T-cell (primary cell): ENCODE results near the gene CCIN. TPM values are rescaled to one million over a fixed set of nuclear protein-coding genes. Genes with fewer than 3 reads are reported as not detected.

ENCODE experiments used
- ATAC-seq, 4 experiments: fragments of 200-7000 bp in 3 of 4; fragments of 150-1000 bp in 1 of 4; cut with Tn5 transposase; replicated peaks in 1 of 4; 1 replicate in 3 of 4; 2 replicates in 1 of 4; pipeline ENCODE4 v1.10.0; 2021; ENCODE audit warnings: moderate library complexity in 3 of 4, mild to moderate bottlenecking in 2 of 4, moderate number of reproducible peaks in 1 of 4
- CTCF ChIA-PET, 2 donors: fragments of 300-600 bp; sonication (Branson Sonifier 250); formaldehyde crosslinking; loops; one replicate each; lab custom pipeline; 2022; ENCODE audit warnings: antibody characterized with exemption in 2 of 2; lab: Charles Lee
- POLR2A ChIA-PET, 2 donors: fragments of 300-600 bp; sonication (Branson Sonifier 250); formaldehyde crosslinking; loops; one replicate each; lab custom pipeline; 2022; ENCODE audit warnings: antibody characterized with exemption in 2 of 2; lab: Charles Lee
- DNase-seq, 35 experiments: peaks; one replicate each; pipeline versions ENCODE4 v3.0.0 to v3.0.0-alpha.2; 2013 to 2023
- H3K27ac ChIP-seq: one replicate; pipeline ENCODE4 v1.5.1; 2013; ENCODE audit warnings: low read length
- H3K27me3 ChIP-seq, 2 experiments: replicated peaks in 1 of 2; 1 replicate in 1 of 2; 2 replicates in 1 of 2; pipeline versions ENCODE4 v1.6.1 to v1.7.0; 2013; ENCODE audit warnings: low read length in 1 of 2, mixed read lengths in 1 of 2; ENCODE audit not compliant: control insufficient read depth in 2 of 2, insufficient read depth in 2 of 2; ENCODE audit errors: extremely low read depth in 1 of 2
- H3K36me3 ChIP-seq, 2 donors: 1 replicate in 1 of 2; 2 replicates in 1 of 2; pipeline versions ENCODE4 v1.6.1 to v1.7.0; 2013; ENCODE audit warnings: low read length in 1 of 2; ENCODE audit not compliant: control insufficient read depth in 2 of 2, insufficient read depth in 1 of 2; ENCODE audit errors: extremely low read depth in 1 of 2
- H3K4me1 ChIP-seq, 2 experiments: 1 replicate in 1 of 2; 2 replicates in 1 of 2; pipeline versions ENCODE4 v1.6.1 to v1.7.0; 2013; ENCODE audit warnings: low read length in 2 of 2, mixed read lengths in 1 of 2; ENCODE audit not compliant: insufficient read depth in 2 of 2, control insufficient read depth in 1 of 2; ENCODE audit errors: extremely low read depth in 1 of 2
- H3K4me3 ChIP-seq, 2 donors: 1 replicate in 1 of 2; 2 replicates in 1 of 2; pipeline versions ENCODE4 v1.5.1 to v1.7.0; 2013; ENCODE audit warnings: mild to moderate bottlenecking in 2 of 2, low read length in 1 of 2, moderate library complexity in 1 of 2; ENCODE audit not compliant: control insufficient read depth in 1 of 2; ENCODE audit errors: extremely low read depth in 1 of 2
- H3K9me3 ChIP-seq: 2 replicates; pipeline ENCODE4 v1.7.0; 2013
- H3K27ac Mint-ChIP-seq, 2 donors: one replicate each; pipeline ENCODE4 v1.8.0; 2020 to 2021; ENCODE audit warnings: mild to moderate bottlenecking in 2 of 2, mixed read lengths in 2 of 2
- H3K27me3 Mint-ChIP-seq, 2 donors: one replicate each; pipeline ENCODE4 v1.8.0; 2021 to 2022; ENCODE audit warnings: mixed read lengths in 2 of 2
- H3K36me3 Mint-ChIP-seq: one replicate; pipeline ENCODE4 v1.8.0; 2021; ENCODE audit warnings: mixed read lengths
- H3K4me1 Mint-ChIP-seq, 3 donors: one replicate each; pipeline ENCODE4 v1.8.0; 2020 to 2022; ENCODE audit warnings: mixed read lengths in 3 of 3, mild to moderate bottlenecking in 1 of 3
- H3K4me3 Mint-ChIP-seq, 3 donors: one replicate each; pipeline ENCODE4 v1.8.0; 2020 to 2022; ENCODE audit warnings: mild to moderate bottlenecking in 3 of 3, mixed read lengths in 3 of 3, moderate library complexity in 3 of 3
- H3K9me3 Mint-ChIP-seq, 3 donors: one replicate each; pipeline ENCODE4 v1.8.0; 2020 to 2022; ENCODE audit warnings: mixed read lengths in 3 of 3
- WGBS: methylation state at CpG from one replicate; pipeline ENCODE4 v1.1.5; 2013; ENCODE audit warnings: missing lambda C conversion rate; ENCODE audit not compliant: insufficient coverage; 5-methylcytosine and 5-hydroxymethylcytosine counted together
- total RNA-seq, 35 experiments: library from RNA in 6 of 35; stranded (reverse) in 6 of 35; fragments of 120-200 nt in 1 of 35; gene quantifications; one replicate each; pipeline versions ENCODE4 v1.2.1 to v1.2.4 and lab custom pipeline; 2013 to 2026

The CCIN gene
- total RNA-seq, 5 donors from 2014 or later (not counting 1 experiment from before 2014, with no cell fraction given) = 0.13 to 0.84 (median 0.68) TPM; not detected in 2

DNA sequence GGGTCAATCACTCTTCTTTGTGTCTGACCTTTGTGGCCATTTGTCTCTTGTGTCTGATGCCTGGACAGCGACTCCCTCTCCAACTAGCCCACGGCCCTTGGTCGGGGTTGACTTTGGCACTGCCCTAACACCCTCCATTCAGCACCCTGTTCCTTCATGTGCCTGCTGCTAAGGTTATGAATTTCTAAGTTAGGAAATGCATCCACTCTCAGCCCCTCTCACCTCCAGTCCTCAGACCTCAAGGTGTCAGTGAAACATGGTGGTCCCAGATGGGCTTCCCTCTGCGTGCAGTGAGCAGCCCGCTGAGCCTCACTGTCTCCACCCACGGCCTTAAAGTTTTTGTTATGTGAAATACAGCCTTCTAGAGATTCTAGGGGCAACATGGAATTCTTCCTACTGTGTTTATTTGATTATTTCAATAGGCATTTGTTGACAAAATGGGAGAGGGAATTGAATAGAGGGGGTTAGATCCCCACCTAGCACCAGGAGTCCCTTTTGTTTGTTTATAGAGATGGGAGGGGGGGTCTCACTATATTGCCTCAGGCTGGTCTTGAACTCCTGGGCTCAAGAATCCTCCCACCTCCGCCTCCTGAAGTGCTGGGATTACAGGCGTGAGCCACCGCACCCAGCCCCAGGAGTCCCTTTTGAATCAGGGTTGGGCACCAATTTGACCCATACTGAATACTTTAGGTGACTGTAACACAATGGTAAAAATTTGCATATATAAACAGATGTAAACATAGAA lies 34.3 kb upstream of the CCIN start:
- Histone ChIP-seq H3K27ac (no peak overlapping the region), H3K4me1 (peaks cover 13 to 38% of the 10 kb centered on the region in 2 experiments), H3K27me3 (peaks cover 0 to 5% of the 10 kb centered on the region in 2 experiments), H3K9me3 (no peaks in the 10 kb centered on the region), H3K4me3 (no peak overlapping the region), H3K36me3 (no peaks in the 10 kb centered on the region)
- Mint-ChIP-seq H3K9me3 (no peaks in the 10 kb centered on the region), H3K4me3 (peak overlapping the region; percentile 69 to 84 (median 76)), H3K36me3 (no peaks in the 10 kb centered on the region), H3K4me1 (peaks cover 31 to 37% (median 31%) of the 10 kb centered on the region in 3 donors), H3K27ac (peak overlapping the region in 1 of 2 donors; percentile 52), H3K27me3 (no peaks in the 10 kb centered on the region)
- CTCF ChIA-PET = no interaction called here
- DNase-seq = no peak
- POLR2A ChIA-PET = no interaction called here
- no peak for ATAC-seq
- WGBS = 82% methylated on average over 5 of the region's 9 CpGs

DNA sequence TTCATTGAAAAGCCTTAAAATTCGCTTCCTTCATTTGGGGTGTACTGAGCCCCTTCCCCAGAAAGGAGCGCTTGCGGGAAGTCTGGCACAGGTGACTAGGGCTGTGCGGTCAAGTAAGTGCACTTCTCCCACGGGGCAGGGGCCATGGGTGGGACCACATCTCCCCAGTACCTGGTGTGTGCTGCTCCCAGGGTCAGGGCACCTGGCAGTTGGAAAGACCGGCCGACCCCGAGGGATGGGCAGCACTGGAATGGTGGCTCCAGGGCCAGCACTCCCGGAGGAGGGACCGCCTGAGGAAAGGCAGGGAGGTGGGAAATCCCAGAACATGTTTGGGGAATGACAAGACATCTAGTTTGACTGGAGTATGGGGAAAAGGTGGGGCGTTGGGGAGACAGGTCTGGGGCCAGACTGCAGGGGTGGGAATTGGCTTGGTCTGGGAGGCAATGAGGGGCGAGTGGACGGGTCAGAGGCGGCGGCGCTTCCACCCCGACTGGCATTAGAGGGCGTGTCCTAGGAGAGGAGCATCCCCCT lies 33.4 kb upstream of the CCIN start:
- H3K4me1 ChIP-seq = peaks cover 21 to 47% of the 10 kb centered on the region in 2 experiments
- peak overlapping the region; percentile 69 to 84 (median 76) for H3K4me3 Mint-ChIP-seq
- peak overlapping the region; percentile 39 to 67 for H3K27ac Mint-ChIP-seq
- ChIA-PET CTCF (interaction anchor here in 1 of 2 donors (1.1 kb wide), 1 partner anchor 13 kb away, joined by 3 read pairs; no protein-coding TSS in a partner anchor), POLR2A (no interaction called here)
- peaks cover 0 to 5% of the 10 kb centered on the region in 2 experiments for H3K27me3 ChIP-seq
- H3K36me3 Mint-ChIP-seq = no peaks in the 10 kb centered on the region
- no peak for ATAC-seq
- no peaks in the 10 kb centered on the region for H3K36me3 ChIP-seq
- H3K9me3 Mint-ChIP-seq = no peaks in the 10 kb centered on the region
- no peak overlapping the region for H3K27ac ChIP-seq
- no peak for DNase-seq
- no peaks in the 10 kb centered on the region for H3K9me3 ChIP-seq
- H3K4me1 Mint-ChIP-seq = peaks cover 39 to 46% (median 39%) of the 10 kb centered on the region in 3 donors
- peak overlapping the region; percentile 52 to 85 for H3K4me3 ChIP-seq
- 24% methylated on average over 16 of the region's 18 CpGs for WGBS
- no peaks in the 10 kb centered on the region for H3K27me3 Mint-ChIP-seq

DNA sequence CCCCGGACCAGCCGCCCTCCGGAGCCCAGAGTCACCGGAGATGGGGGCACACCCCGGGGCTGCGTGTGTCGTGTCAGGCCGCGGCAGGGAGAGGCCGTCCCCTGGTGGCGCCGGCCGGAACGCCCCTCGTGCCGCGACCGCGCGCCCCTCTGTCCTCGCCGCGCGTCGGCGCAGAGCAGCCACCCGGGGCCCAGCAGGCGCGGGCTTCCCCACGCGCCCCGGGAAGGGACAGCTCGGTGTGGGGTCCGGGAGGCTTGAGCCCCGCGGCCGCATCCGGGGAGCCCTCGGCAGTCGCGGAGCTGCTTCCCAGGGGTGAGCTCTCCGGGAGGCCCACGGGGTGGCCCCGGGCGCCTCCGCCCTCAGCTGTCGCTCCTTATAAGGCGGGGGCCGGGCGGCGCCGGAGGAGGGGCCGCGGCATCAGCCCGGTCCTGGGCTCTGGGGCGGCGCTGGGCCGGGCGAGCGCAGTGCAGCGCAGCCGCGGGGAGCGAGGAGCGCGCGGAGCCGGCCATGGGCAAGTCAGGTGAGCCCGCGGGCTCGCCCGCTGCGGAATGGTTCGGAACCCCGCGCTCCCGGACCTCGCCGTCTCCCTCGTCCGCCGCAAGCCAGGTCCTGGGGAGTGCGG lies 32.8 kb upstream of the CCIN start, which contains the start of gene GLIPR2:
GLIPR2 (plus strand) TSS at position 462 of the 622 bp plus-strand sequence; CDS start at position 508, 46 bp downstream.
- H3K4me3 Mint-ChIP-seq = peak within 1 kb of the TSS; percentile 88 to 92 (median 88)
- H3K27ac Mint-ChIP-seq = peak within 1 kb of the TSS; percentile 89
- WGBS = under 1% methylated on average over 83 of the region's 83 CpGs
- H3K27me3 Mint-ChIP-seq = no peaks in the 10 kb centered on the region
- H3K9me3 Mint-ChIP-seq = no peaks in the 10 kb centered on the region
- peaks cover 0 to 5% of the 10 kb centered on the region in 2 experiments for H3K27me3 ChIP-seq
- ChIA-PET POLR2A (no interaction called here), CTCF (interaction anchor here (1.1 to 1.4 kb wide), 3 partner anchors 12 to 30 kb away, joined by 3 to 6 read pairs (median 4); no protein-coding TSS in a partner anchor)
- peaks cover 25 to 53% of the 10 kb centered on the region in 2 experiments for H3K4me1 ChIP-seq
- ATAC-seq (peak; percentile 95 to 98 (median 96)), DNase-seq (peak; percentile 53 to 86 (median 68))
- H3K4me1 Mint-ChIP-seq = peaks cover 45 to 52% (median 45%) of the 10 kb centered on the region in 3 donors
- peak within 1 kb of the TSS; percentile 85 to 88 for H3K4me3 ChIP-seq
- H3K36me3 ChIP-seq = no peaks in the 10 kb centered on the region
- H3K9me3 ChIP-seq = no peaks in the 10 kb centered on the region
- no peaks in the 10 kb centered on the region for H3K36me3 Mint-ChIP-seq
- peak within 1 kb of the TSS; percentile 63 for H3K27ac ChIP-seq

DNA sequence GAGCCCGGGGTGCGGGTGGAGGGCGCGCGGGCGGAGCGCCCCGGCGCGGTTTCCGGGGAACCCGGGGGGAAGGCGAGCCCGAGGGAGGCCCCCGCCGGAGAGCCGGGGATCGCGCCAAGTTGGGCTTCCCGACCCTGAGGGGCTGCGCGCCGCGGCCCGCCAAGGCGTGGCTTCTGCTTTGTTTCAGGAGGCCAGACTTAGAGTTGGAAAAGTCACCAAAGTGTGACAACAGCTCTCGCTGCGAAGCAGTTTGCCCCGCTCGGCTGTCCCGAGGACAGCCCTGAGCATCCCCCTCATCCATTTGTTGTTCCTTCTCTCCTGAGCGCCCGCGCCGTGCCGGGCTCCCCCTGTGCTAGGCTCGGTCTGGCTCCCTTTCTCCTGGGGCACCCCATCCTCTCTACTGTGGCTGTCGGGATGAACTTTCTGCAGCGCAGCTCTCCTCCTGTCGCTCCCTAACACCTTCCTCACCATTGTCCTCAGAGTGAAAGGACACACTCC lies 32.2 kb upstream of the CCIN start:
- H3K4me1 Mint-ChIP-seq = peaks cover 51 to 57% (median 51%) of the 10 kb centered on the region in 3 donors
- H3K27ac ChIP-seq = peak overlapping the region; percentile 63
- ChIA-PET CTCF (interaction anchor here (1.1 to 1.4 kb wide), 3 partner anchors 11 to 30 kb away, joined by 3 to 6 read pairs (median 4); no protein-coding TSS in a partner anchor), POLR2A (no interaction called here)
- H3K27me3 ChIP-seq = peaks cover 0 to 5% of the 10 kb centered on the region in 2 experiments
- peak overlapping the region; percentile 85 to 88 for H3K4me3 ChIP-seq
- peak overlapping the region; percentile 88 to 92 (median 88) for H3K4me3 Mint-ChIP-seq
- 2% methylated on average over 40 of the region's 40 CpGs for WGBS
- no peaks in the 10 kb centered on the region for H3K27me3 Mint-ChIP-seq
- peaks cover 31 to 58% of the 10 kb centered on the region in 2 experiments for H3K4me1 ChIP-seq
- peak overlapping the region; percentile 89 for H3K27ac Mint-ChIP-seq
- H3K9me3 ChIP-seq = no peaks in the 10 kb centered on the region
- ATAC-seq = peak in 3 of 4 experiments; percentile 54 to 60 (median 55)
- DNase-seq = peak in 1 of 35 experiments; percentile 23
- no peaks in the 10 kb centered on the region for H3K36me3 ChIP-seq
- H3K36me3 Mint-ChIP-seq = no peaks in the 10 kb centered on the region
- no peaks in the 10 kb centered on the region for H3K9me3 Mint-ChIP-seq

DNA sequence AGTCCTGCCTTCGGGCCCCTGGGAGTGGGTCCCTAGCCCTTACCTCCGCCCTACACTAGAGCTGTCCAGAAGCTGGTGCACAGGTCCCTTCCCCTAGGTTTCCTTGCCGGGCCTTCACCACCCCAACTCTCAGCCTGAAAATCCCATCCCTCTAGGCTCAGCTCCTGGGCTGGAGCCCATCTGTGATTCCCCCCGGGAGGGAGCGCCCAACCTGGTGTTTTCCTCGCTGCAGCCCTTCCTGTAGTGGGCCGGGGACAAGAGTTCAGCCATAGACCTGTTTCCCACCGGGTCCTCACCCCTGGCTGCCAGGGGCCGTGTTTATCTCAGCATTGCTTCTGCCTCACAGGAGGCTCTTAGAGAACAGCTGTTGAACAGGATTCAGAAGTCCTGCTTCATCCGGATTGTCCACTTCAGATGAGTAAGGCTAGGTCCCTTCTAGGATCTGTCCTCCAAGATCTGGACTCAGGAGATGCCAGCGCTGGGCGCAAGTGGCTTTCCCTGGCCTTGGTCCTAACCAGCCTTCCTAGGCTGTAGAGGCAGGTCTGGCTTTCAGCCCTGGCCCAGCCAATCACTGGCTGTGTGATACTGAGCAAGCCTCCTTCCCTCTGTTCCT lies 31.7 kb upstream of the CCIN start:
- H3K27me3 Mint-ChIP-seq = no peaks in the 10 kb centered on the region
- Histone ChIP-seq H3K4me3 (peak overlapping the region; percentile 85 to 88), H3K36me3 (no peaks in the 10 kb centered on the region), H3K27me3 (peaks cover 0 to 5% of the 10 kb centered on the region in 2 experiments), H3K9me3 (no peaks in the 10 kb centered on the region), H3K4me1 (peaks cover 37 to 64% of the 10 kb centered on the region in 2 experiments), H3K27ac (peak overlapping the region; percentile 63)
- H3K4me3 Mint-ChIP-seq = peak overlapping the region; percentile 88 to 92 (median 88)
- ChIA-PET CTCF (interaction anchor here (1.2 to 1.4 kb wide), 2 partner anchors 29 kb away, joined by 4 to 6 read pairs; no protein-coding TSS in a partner anchor), POLR2A (no interaction called here)
- no peaks in the 10 kb centered on the region for H3K36me3 Mint-ChIP-seq
- no peak for DNase-seq
- H3K9me3 Mint-ChIP-seq = no peaks in the 10 kb centered on the region
- H3K27ac Mint-ChIP-seq = peak overlapping the region; percentile 89
- H3K4me1 Mint-ChIP-seq = peaks cover 56 to 63% (median 56%) of the 10 kb centered on the region in 3 donors
- WGBS = 54% methylated on average over 12 of the region's 12 CpGs
- no peak for ATAC-seq
